ENCODE results near the gene FAU.

Gene FAU

GRCh38 chr11:65135633-65136145, 13.8 kb upstream of the FAU start:
- DNase-seq: no peak

- DNase-seq: peak; percentile 98
Measured at GRCh38 chr11:65134952-65135632, 13.2 kb upstream of the FAU start.

GRCh38 chr11:65134240-65134951, 12.5 kb upstream of the FAU start, which contains the start of gene SYVN1:
Gene SYVN1, minus strand, starts transcription at chr11:65134519. Its CDS starts 918 bp downstream, at chr11:65133601.
- peak; percentile 90 for DNase-seq

- DNase-seq: peak; percentile 8
Measured at GRCh38 chr11:65133724-65134123, 11.8 kb upstream of the FAU start.

- DNase-seq: peak; percentile 12
Measured at GRCh38 chr11:65132988-65133700, 11.2 kb upstream of the FAU start.

GRCh38 chr11:65132238-65132987, 10.5 kb upstream of the FAU start:
- no peak for DNase-seq

- no peak for DNase-seq
Measured at GRCh38 chr11:65131895-65132237, 9.9 kb upstream of the FAU start.

- DNase-seq: no peak
Measured at GRCh38 chr11:65131417-65131776, 9.5 kb upstream of the FAU start.

- DNase-seq: no peak
Measured at GRCh38 chr11:65130631-65131416, 8.9 kb upstream of the FAU start.

GRCh38 chr11:65129649-65130441, 7.9 kb upstream of the FAU start:
- DNase-seq: no peak

GRCh38 chr11:65128182-65129145, 6.5 kb upstream of the FAU start:
- no peak for DNase-seq

- no peak for DNase-seq
Measured at GRCh38 chr11:65127473-65128181, 5.7 kb upstream of the FAU start.

- no peak for DNase-seq
Measured at GRCh38 chr11:65126624-65127274, 4.8 kb upstream of the FAU start.

GRCh38 chr11:65125197-65126056, 3.5 kb upstream of the FAU start:
- DNase-seq: no peak

GRCh38 chr11:65124480-65125196, 2.7 kb upstream of the FAU start:
- no peak for DNase-seq

GRCh38 chr11:65121447-65121864, 478 bp downstream of the FAU start:
- no peak for DNase-seq

- DNase-seq: no peak
Measured at GRCh38 chr11:65120831-65121230, 1.1 kb downstream of the FAU start.
